ENCODE data around the gene MAGEC2.

MAGEC2 gene, protein sequence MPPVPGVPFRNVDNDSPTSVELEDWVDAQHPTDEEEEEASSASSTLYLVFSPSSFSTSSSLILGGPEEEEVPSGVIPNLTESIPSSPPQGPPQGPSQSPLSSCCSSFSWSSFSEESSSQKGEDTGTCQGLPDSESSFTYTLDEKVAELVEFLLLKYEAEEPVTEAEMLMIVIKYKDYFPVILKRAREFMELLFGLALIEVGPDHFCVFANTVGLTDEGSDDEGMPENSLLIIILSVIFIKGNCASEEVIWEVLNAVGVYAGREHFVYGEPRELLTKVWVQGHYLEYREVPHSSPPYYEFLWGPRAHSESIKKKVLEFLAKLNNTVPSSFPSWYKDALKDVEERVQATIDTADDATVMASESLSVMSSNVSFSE
- long read RNA-seq, result 0 reads

DNA sequence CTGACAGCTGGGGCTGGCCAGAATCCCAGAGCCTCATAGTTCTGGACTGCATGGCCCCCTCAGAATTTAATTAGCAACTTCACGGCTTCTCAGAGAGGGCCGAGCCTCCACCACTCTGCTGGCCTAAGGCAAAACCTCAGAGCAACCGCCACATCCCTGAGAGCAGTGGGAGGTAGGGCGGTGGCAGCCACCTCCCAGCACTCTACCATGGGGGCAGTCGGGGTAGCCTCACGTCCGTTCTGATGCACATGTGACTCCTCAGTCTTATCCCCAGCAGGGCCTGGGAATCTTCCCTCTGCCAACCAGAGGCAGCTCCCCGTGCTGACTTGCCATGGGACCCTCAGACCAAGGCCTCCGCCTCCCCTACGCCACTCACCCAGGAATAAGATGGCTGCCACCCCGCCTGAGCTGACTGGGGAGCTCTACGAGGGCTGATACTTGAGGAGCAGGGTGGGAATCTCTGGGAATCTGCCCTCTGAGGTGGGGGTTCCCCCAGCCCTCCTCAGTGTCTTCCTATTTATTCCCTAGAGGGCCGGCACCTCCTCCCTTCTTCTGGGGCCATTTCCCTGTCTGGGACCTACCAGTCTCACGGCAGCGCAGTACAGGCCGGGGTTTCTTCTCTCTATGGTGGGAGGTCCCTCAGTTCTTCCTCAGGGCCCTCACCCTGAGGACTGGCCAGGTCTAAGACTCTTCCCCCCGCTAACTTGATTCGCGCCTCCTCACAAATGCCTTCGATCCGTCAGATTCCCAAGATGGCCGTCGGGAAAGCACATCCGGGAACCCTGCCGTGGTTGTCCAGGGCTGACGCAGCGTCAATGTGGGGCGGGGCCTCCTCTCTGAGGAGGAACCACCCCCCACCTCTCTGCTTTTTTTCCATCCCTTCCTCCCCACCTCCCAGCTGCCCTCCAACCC lies at the start of gene MAGEC2:
Gene MAGEC2, minus strand, starts transcription at position 769 of the 912 bp plus-strand sequence. CDS start 1,303 bp downstream, outside the sequence.
- no peak within 1 kb of the TSS for H3K27ac ChIP-seq (replicated peaks)
- no peak for TF ChIP-seq SPI1 (IDR thresholded peaks at IDR 0.05; ENCODE audit: borderline replicate concordance, low read depth)
- TF ChIP-seq, protein P1, sequence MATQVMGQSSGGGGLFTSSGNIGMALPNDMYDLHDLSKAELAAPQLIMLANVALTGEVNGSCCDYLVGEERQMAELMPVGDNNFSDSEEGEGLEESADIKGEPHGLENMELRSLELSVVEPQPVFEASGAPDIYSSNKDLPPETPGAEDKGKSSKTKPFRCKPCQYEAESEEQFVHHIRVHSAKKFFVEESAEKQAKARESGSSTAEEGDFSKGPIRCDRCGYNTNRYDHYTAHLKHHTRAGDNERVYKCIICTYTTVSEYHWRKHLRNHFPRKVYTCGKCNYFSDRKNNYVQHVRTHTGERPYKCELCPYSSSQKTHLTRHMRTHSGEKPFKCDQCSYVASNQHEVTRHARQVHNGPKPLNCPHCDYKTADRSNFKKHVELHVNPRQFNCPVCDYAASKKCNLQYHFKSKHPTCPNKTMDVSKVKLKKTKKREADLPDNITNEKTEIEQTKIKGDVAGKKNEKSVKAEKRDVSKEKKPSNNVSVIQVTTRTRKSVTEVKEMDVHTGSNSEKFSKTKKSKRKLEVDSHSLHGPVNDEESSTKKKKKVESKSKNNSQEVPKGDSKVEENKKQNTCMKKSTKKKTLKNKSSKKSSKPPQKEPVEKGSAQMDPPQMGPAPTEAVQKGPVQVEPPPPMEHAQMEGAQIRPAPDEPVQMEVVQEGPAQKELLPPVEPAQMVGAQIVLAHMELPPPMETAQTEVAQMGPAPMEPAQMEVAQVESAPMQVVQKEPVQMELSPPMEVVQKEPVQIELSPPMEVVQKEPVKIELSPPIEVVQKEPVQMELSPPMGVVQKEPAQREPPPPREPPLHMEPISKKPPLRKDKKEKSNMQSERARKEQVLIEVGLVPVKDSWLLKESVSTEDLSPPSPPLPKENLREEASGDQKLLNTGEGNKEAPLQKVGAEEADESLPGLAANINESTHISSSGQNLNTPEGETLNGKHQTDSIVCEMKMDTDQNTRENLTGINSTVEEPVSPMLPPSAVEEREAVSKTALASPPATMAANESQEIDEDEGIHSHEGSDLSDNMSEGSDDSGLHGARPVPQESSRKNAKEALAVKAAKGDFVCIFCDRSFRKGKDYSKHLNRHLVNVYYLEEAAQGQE (IDR thresholded peaks at IDR 0.05; ENCODE audit: insufficient replicate concordance, low read depth), result no peak
- no peak for TF ChIP-seq POLR2AphosphoS5 (IDR thresholded peaks at IDR 0.05; ENCODE audit: low read depth)
- no peak for TF ChIP-seq GABPA (IDR thresholded peaks at IDR 0.05; ENCODE audit: low read depth)
- TF ChIP-seq, protein P2, sequence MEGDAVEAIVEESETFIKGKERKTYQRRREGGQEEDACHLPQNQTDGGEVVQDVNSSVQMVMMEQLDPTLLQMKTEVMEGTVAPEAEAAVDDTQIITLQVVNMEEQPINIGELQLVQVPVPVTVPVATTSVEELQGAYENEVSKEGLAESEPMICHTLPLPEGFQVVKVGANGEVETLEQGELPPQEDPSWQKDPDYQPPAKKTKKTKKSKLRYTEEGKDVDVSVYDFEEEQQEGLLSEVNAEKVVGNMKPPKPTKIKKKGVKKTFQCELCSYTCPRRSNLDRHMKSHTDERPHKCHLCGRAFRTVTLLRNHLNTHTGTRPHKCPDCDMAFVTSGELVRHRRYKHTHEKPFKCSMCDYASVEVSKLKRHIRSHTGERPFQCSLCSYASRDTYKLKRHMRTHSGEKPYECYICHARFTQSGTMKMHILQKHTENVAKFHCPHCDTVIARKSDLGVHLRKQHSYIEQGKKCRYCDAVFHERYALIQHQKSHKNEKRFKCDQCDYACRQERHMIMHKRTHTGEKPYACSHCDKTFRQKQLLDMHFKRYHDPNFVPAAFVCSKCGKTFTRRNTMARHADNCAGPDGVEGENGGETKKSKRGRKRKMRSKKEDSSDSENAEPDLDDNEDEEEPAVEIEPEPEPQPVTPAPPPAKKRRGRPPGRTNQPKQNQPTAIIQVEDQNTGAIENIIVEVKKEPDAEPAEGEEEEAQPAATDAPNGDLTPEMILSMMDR (IDR thresholded peaks at IDR 0.05; ENCODE audit: insufficient read depth, low read length), result no peak
- H3K27me3 ChIP-seq (ENCODE audit: insufficient read depth, poor library complexity, severe bottlenecking), result no peaks in the 10 kb centered on the region
- DNase-seq (ENCODE audit: low read depth in 1 of 2, low spot score in 1 of 2), result no peak
- H3K4me3 ChIP-seq (replicated peaks; ENCODE audit: insufficient read depth, low read length), result no peak within 1 kb of the TSS

DNA sequence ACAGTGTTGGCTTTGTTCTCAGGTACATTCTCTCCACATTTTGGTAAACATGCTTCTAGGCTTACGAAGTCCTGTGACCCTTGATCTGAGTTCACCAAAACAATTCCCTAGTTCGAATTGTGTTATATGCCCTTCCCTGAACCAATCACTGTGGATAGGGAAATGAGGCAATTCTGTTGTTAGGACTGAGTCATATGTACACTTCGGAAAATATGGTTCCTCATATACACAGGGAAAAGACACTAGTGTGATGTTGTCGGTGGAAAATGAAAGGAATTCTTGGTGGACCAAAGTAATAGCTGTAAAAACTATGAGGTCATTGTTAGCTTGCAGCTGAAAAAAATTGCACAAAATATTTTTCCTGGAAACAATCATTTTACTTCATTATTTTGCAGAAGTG lies 46.6 kb upstream of the MAGEC2 start:
- DNase-seq (ENCODE audit: low read depth in 1 of 2, low spot score in 1 of 2), result no peak
- H3K27ac ChIP-seq (replicated peaks), result no peak overlapping the region
- no peaks in the 10 kb centered on the region for H3K27me3 ChIP-seq (ENCODE audit: insufficient read depth, poor library complexity, severe bottlenecking)
- no peak overlapping the region for H3K4me3 ChIP-seq (replicated peaks; ENCODE audit: insufficient read depth, low read length)
- TF ChIP-seq GABPA (IDR thresholded peaks at IDR 0.05; ENCODE audit: low read depth), result no peak
- TF ChIP-seq, protein P2 (IDR thresholded peaks at IDR 0.05; ENCODE audit: insufficient read depth, low read length), result no peak
- TF ChIP-seq SPI1 (IDR thresholded peaks at IDR 0.05; ENCODE audit: borderline replicate concordance, low read depth), result no peak

DNA sequence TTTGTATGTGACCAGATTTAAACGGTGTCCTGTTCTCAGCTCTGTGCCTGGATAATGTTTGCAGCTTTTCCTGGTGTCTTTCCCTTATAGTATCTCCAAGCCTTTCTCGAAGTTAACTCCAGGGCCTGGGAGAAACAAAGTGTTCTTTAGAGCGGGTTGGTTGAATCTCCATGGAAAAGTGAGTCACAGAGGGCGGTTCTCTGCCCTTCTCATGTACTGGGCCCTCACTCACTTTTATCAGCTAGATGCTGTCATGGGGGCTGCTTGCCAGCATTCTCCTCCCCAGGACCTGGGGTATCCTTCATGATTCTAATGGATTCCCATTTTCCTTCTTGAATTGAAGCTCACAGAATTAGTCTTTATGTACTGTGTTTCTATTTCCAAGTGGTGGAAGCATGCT lies 46.1 kb upstream of the MAGEC2 start:
- no peak for DNase-seq (ENCODE audit: low read depth in 1 of 2, low spot score in 1 of 2)
- TF ChIP-seq SPI1 (IDR thresholded peaks at IDR 0.05; ENCODE audit: borderline replicate concordance, low read depth) (no peak), POLR2AphosphoS5 (IDR thresholded peaks at IDR 0.05; ENCODE audit: low read depth) (no peak), GABPA (IDR thresholded peaks at IDR 0.05; ENCODE audit: low read depth) (no peak)
- TF ChIP-seq, protein P1 (IDR thresholded peaks at IDR 0.05; ENCODE audit: insufficient replicate concordance, low read depth), result no peak
- TF ChIP-seq, protein P2 (IDR thresholded peaks at IDR 0.05; ENCODE audit: insufficient read depth, low read length), result no peak
- Histone ChIP-seq H3K4me3 (replicated peaks; ENCODE audit: insufficient read depth, low read length) (no peak overlapping the region), H3K27ac (replicated peaks) (no peak overlapping the region), H3K27me3 (ENCODE audit: insufficient read depth, poor library complexity, severe bottlenecking) (no peaks in the 10 kb centered on the region)

Data from HL-60 (cell line).